Measurements from ENCODE around the gene COX7A2. TPM values are rescaled to one million over a fixed set of nuclear protein-coding genes. Genes with fewer than 3 reads are reported as not detected.
A peak's percentile ranks its signal among the peaks of the same experiment; 100 is the strongest.

COX7A2 gene
- total and polyA plus RNA-seq, 3 donors from 2014 or later = 154 to 1,268 (median 167) TPM

DNA sequence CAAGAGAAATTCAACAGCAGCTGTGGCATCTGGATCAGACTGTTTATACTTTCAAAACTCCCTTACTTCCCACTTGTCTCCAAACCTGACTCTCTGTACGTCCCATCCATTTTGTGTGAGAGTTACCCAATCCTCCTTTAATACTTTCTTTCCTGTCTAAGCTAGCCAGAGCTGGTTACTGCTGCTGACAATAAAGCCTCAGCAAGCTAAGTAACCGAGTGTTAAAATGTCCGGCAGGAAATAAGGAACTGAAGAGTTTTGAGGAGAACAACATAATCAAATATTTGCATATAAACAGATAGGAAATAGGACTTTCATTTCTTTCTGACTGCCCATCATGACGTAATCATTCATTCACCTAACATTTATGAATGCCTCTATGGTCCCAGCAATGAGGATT lies 29.4 kb upstream of the COX7A2 start:
- intact Hi-C loops (cut with DNase I; ENCODE audit: low total_unique reads) = no loop called here
- no peaks in the 10 kb centered on the region for H3K9me3 ChIP-seq
- H3K4me3 ChIP-seq = no peak overlapping the region
- no peaks in the 10 kb centered on the region for H3K27me3 ChIP-seq
- 80% methylated on average over 4 of the region's 4 CpGs for WGBS, 2 donors
- no peak for TF ChIP-seq POLR2A (IDR thresholded peaks at IDR 0.05)
- TF ChIP-seq, protein P1, sequence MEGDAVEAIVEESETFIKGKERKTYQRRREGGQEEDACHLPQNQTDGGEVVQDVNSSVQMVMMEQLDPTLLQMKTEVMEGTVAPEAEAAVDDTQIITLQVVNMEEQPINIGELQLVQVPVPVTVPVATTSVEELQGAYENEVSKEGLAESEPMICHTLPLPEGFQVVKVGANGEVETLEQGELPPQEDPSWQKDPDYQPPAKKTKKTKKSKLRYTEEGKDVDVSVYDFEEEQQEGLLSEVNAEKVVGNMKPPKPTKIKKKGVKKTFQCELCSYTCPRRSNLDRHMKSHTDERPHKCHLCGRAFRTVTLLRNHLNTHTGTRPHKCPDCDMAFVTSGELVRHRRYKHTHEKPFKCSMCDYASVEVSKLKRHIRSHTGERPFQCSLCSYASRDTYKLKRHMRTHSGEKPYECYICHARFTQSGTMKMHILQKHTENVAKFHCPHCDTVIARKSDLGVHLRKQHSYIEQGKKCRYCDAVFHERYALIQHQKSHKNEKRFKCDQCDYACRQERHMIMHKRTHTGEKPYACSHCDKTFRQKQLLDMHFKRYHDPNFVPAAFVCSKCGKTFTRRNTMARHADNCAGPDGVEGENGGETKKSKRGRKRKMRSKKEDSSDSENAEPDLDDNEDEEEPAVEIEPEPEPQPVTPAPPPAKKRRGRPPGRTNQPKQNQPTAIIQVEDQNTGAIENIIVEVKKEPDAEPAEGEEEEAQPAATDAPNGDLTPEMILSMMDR (IDR thresholded peaks at IDR 0.05) = no peak
- peaks cover 21% of the 10 kb centered on the region for H3K4me1 ChIP-seq
- peak overlapping the region in 1 of 2 donors; percentile 11 for H3K27ac ChIP-seq
- H3K36me3 ChIP-seq (ENCODE audit: low read depth, missing control alignments) = no peaks in the 10 kb centered on the region
- DNase-seq = no peak

DNA sequence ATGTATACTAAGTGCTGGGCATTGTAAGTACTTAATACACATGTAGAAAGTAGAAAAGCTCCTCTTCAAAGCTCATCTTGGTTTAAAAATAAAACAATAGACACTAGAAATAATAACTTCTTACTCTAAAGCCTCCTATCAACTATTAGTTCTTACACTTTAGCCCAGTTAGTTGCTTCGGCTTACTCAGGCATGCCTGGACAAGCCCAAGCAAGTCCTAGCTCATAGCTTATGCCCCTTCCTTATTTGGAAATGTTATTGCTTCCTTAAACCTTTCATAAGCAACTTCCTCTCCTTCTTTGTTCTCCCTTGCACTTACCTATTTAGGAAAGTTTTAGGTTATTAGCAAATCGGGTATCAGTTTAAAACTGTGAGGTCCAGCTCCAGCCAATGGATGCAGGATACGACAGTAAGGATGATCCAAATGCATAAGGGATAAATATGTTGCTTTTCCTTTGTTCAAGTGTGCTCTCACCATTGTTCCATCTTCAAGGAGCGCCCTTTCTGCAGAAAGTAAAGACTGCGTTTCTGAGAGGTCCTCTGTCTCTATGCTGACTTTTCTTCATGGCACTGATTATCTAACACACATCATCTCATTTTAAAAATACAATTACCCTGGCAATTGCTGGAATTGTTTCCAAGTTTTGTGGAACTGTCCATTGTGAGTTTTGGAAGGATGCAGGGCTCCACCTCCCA lies 28.7 kb upstream of the COX7A2 start:
- intact Hi-C loops (cut with DNase I; ENCODE audit: low total_unique reads) = no loop called here
- DNase-seq = no peak
- TF ChIP-seq, protein P1 (IDR thresholded peaks at IDR 0.05) = no peak
- TF ChIP-seq POLR2A (IDR thresholded peaks at IDR 0.05) = no peak
- H3K36me3 ChIP-seq (ENCODE audit: low read depth, missing control alignments) = no peaks in the 10 kb centered on the region
- 85 to 92% methylated on average over 5 of the region's 5 CpGs for WGBS, 2 donors
- no peaks in the 10 kb centered on the region for H3K9me3 ChIP-seq
- H3K4me1 ChIP-seq = peaks cover 25% of the 10 kb centered on the region
- H3K27me3 ChIP-seq = no peaks in the 10 kb centered on the region
- H3K27ac ChIP-seq = peak overlapping the region in 1 of 2 donors; percentile 32
- H3K4me3 ChIP-seq = no peak overlapping the region

DNA sequence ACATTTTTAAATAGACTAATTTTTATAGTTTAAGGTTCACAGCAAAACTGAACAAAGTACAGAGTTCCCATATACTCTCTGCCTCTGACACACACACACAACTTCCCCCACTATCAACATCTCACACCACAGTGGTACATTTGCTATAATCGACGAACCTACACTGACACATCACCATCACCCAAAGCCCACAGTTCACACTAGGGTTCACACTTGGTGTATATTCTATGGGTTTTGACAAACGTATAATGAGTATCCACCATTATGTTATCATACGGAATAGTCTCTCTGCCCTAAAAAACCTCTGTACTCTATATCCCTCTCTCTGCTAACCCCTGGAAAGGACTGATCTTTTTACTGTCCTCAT lies 25.4 kb upstream of the COX7A2 start:
- Histone ChIP-seq H3K27ac (no peak overlapping the region), H3K36me3 (ENCODE audit: low read depth, missing control alignments) (no peaks in the 10 kb centered on the region), H3K9me3 (no peaks in the 10 kb centered on the region), H3K4me3 (no peak overlapping the region), H3K27me3 (no peaks in the 10 kb centered on the region), H3K4me1 (peaks cover 28% of the 10 kb centered on the region)
- TF ChIP-seq, protein P1 (IDR thresholded peaks at IDR 0.05) = no peak
- no peak for TF ChIP-seq POLR2A (IDR thresholded peaks at IDR 0.05)
- intact Hi-C loops (cut with DNase I; ENCODE audit: low total_unique reads) = loop anchor here (10.0 kb wide), 1 partner anchor 256 kb away; no protein-coding TSS in a partner anchor
- WGBS, 2 donors = 94 to 96% methylated on average over 4 of the region's 4 CpGs
- no peak for DNase-seq

DNA sequence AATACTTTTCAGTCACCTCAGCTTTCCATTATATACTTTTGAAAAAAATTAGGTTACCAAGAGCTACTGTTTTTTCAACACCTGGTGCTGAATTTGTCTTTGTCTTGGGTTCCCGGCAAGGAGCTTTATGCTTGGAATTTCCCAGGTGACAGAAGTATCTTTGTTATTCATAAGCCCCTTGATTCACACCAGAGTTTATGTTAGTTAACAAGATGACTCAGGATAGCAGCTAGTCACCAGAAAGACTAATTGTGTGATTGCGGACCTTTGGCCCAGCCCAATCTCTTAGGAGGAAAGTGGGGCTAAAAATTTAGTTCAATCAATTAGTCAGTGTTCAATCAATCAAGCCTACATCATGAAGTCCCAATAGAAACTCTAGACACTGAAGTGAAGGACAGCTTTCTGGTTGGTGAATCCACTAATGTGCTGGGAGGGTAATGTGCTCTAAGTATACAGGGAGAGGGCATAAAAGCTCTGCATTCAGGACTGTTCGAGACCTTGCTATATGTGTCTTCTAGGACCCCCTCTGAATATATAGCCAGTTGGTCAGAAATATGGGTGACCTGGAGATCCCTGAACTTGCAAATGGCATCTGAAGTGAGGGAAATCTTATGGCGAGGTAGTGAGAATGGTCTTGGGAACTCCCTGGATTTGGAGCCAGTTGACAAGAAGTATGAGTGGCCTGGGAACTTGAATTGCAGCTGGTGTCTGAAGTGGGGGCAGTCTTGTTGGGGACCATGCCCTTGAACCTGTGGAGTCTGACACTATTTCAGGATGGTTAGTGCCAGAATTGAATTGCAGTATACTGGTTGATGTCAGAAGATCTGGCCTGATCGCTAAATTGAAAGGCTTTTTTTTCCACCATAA lies 24.8 kb upstream of the COX7A2 start:
- TF ChIP-seq POLR2A (IDR thresholded peaks at IDR 0.05) = no peak
- TF ChIP-seq, protein P1 (IDR thresholded peaks at IDR 0.05) = no peak
- DNase-seq = no peak
- Histone ChIP-seq H3K36me3 (ENCODE audit: low read depth, missing control alignments) (no peaks in the 10 kb centered on the region), H3K27ac (no peak overlapping the region), H3K9me3 (no peaks in the 10 kb centered on the region), H3K4me1 (peaks cover 27% of the 10 kb centered on the region), H3K27me3 (no peaks in the 10 kb centered on the region), H3K4me3 (no peak overlapping the region)
- intact Hi-C loops (cut with DNase I; ENCODE audit: low total_unique reads) = loop anchor here (10.0 kb wide), 1 partner anchor 256 kb away; no protein-coding TSS in a partner anchor
- WGBS, 2 donors = 84 to 86% methylated on average over 5 of the region's 5 CpGs
